AG09319 (cell line): ENCODE measurements around the gene SLC44A5.

ENCODE experiments used
- DNase-seq: peaks from one replicate; pipeline ENCODE4 v3.0.0-alpha.2; 2010; ENCODE audit warnings: low read depth; ENCODE audit errors: extremely low read depth
- TF ChIP-seq, protein P1 (sequence below): IDR thresholded peaks from 2 replicates; pipeline ENCODE4 v1.5.1; 2011; ENCODE audit warnings: low read depth, mild to moderate bottlenecking, inconsistent platforms, low read length, moderate library complexity

Gene SLC44A5

DNA sequence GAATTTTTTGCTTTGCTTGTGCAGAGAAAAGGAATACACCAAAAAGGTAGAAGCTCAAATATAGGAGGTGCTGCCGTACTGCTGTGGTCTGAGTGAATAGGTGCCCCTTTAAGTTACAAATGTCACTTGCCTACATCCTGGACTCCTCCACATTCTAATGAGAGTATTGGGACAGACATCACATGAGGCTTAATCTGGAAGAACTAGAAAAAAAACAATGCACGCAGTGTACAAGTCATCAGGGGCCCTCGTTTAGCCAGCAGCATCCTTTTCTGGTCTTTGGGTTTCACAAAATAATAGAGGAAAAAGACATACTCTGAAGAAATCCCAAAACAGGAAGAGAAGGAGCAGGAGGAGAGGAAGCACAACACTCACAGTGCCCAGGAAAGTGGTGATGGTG is 89.3 kb downstream of the SLC44A5 start:
- TF ChIP-seq, protein P1, sequence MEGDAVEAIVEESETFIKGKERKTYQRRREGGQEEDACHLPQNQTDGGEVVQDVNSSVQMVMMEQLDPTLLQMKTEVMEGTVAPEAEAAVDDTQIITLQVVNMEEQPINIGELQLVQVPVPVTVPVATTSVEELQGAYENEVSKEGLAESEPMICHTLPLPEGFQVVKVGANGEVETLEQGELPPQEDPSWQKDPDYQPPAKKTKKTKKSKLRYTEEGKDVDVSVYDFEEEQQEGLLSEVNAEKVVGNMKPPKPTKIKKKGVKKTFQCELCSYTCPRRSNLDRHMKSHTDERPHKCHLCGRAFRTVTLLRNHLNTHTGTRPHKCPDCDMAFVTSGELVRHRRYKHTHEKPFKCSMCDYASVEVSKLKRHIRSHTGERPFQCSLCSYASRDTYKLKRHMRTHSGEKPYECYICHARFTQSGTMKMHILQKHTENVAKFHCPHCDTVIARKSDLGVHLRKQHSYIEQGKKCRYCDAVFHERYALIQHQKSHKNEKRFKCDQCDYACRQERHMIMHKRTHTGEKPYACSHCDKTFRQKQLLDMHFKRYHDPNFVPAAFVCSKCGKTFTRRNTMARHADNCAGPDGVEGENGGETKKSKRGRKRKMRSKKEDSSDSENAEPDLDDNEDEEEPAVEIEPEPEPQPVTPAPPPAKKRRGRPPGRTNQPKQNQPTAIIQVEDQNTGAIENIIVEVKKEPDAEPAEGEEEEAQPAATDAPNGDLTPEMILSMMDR, result no peak
- DNase-seq, result no peak

DNA sequence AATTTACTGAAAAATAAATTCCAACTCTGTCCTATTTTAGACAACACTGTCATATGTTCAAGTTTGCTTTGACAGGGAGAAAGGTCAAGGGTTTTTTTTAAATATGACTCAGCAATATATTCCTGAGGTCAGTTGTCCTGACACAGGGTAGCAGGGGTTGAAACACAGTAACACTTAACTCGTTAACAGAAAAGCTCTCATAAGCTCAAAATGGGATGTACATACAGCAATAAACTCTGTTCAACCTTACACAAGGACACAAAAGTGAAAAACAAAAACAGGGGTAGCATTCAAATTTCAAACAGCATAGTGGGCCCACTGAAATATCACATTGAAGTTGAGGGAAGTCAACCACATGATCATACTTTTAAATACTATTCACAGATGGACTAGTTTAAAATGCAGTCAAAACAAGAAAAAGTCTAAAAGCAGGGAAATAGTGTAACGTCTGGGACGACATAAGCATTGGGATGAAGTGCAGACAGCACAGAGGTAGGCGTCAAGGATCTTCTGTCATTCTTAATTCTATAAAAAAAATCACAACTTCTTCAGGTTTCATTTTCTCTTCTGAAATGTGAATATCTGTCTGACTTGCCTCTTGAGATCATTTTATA is 89.9 kb downstream of the SLC44A5 start:
- TF ChIP-seq, protein P1, result no peak

DNA sequence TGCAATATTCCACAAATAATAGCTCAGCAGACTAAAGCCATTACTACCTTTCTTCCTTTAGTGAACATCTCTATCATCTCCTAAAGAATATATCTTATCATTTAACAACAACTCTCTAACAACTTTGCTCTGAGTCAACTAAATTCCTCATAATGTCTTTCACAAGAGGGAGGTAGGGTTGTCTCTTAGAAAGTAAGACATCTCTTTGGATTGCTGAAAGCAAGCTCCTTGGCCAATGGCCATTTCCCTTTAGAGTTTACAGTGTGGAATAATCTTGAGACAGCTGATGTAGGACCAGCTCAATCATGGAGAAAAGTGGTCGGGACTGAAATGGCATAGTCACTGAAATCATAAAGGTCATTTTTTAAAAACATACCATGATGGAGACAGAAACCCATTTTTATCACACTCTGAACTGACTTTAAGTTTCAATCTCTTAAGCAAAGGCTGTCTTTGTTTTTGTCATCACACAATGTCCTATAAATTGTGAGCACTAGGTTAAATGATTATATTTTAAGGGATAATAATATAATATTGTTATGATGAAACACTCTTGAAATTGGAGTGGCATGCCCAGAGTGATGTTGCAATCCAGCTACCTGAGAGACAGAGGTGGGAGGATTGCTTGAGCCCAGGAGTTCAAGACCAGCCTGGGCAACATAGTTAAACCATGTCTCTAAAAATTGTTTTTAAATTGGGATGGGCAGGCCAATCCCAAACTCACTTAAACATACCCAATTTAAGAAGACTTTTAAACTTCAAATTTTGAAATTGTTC is 91.1 kb downstream of the SLC44A5 start:
- TF ChIP-seq, protein P1, result no peak
- no peak for DNase-seq

More for the DNA sequence above, 89.9 kb downstream of the SLC44A5 start:
- no peak for DNase-seq

DNA sequence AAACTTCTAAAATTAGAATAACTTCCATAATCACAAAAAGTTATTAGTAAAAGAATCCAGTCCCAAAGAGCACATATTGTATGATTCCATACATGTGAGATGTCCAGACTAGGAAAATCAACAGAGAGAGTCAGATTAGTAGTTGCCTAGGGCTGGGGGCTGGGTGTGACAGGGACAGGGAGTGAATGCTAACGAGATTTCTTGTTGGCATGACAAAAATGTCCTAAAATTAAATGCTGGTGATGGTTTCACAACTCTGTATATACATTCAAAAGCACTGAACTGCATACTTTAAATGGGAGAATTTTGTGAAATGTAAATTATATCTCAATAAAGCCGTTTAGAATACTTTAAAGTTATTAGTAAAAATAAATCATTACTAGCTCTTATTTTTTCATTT is 92.2 kb downstream of the SLC44A5 start:
- DNase-seq, result no peak
- TF ChIP-seq, protein P1, result no peak

DNA sequence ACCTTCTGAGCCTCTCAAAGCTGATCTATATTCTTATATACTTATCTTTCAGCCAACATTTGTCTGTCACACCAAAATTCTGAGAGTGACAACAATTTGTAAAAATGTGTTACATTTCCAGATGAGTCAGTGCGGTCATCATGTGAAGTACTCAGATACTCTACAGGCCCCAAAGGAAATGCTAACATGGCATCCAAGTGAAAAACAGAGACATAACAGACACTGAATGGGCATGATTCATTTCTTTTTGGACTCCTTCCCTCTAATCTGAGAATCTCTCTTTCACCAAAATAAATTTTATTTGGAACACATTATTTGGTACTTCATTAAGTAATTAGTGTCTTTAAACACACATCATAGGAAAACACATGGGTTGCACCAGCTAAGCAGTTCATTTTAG is 96.6 kb downstream of the SLC44A5 start:
- no peak for DNase-seq
- TF ChIP-seq, protein P1, result no peak

DNA sequence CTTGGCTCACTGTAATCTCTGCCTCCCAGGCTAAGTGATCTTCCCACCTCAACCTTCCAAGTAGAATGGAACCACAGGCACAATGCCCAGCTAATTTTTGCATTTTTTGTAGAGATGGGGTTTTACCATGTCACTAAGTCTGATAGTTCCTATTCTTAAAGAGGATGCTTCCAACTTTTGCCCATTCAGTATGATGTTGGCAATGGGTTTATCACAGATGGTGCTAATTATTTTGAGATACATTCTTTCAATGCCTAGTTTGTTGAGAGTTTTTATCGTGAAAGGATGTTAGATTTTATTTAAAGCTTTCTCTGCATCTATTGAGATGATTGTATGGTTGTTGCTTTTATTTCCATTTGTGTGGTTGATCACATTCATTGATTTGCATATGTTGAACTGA is 103.9 kb downstream of the SLC44A5 start:
- DNase-seq, result no peak
- TF ChIP-seq, protein P1, result no peak

DNA sequence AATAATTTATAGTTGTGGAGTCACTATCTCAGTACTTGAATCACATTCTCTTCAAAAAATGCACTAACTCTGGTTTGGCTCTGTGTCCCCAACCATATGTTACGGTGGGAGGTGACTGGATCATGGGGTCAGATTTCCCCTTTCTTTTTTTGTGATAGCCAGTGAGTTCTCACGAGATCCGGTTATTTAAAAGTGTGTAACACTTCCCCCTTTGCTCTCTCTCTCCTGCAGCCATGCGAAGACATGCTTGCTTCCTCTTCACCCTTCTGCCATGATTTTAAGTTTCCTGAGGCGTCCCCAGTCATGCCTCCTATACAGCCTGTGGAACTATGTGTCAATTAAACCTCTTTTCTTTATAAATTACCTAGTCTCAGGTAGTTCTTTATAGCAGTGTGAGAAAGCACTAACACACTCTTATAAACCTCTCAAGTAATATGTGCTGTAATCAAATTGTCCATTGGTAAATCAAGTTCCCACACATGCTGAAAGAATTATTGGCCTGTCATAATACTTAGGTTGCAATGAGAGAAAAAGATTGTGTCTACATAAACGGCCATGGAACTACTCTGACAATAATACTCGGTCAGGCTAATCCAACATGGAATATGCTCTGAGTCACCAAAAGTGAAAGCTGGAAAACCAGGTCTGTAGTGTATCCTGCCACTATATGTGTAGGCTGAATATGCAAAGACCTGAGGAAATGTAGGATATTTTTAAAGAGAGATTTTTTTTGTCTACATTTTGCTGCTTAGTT is 107.5 kb downstream of the SLC44A5 start:
- TF ChIP-seq, protein P1, result no peak
- no peak for DNase-seq
